ENCODE measurements around the gene ADCY7. TPM values are rescaled to one million over a fixed set of nuclear protein-coding genes. Genes with fewer than 3 reads are reported as not detected.
"Not testable (repeated sequence)": the region's sequence is repeated elsewhere in the genome, so short reads cannot be mapped to it uniquely, and the experiment has no call there.

The ADCY7 gene
- 46.0 TPM for total RNA-seq

DNA sequence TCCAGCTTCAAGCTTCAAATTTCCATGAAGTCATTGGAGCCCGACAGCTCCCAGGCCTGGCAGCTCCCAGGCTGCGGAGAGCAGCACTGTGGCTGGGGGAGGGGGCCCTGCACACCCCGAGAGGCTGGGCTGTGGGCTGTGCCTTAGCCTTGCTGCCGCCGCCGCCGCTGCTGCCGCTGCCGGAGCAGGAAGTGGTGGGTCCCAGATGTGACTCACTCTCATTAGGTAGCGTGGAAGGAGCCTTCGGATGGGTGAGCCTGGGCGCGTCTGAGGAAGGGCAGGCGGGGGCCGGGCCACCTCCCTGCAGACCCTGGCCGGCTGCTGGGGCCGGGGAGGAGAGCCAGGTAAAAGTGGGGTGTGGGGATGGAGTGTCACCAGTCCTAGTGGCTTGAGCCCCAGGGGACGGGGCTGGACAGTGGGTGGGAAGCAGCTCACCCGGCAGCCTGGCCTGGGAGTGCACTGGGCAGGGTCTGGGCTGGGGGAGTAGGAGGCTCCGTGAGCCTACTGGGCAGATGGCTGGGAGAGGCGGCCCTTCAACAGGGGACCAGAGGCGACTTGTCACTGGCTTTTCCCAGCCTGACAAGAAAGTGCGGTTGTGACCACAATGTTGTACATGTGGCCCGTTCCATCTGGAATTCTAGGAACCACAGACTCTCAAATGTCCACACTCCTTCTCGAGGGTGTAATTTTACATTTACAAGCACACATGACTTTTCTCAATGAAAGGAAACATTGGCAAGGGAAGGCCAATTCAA is at the start of gene ADCY7:
Gene ADCY7, plus strand, starts transcription at position 215 of the 755 bp plus-strand sequence. CDS start 21,629 bp downstream, outside the sequence.
- peak; percentile 62 for DNase-seq (ENCODE audit: low spot score)

DNA sequence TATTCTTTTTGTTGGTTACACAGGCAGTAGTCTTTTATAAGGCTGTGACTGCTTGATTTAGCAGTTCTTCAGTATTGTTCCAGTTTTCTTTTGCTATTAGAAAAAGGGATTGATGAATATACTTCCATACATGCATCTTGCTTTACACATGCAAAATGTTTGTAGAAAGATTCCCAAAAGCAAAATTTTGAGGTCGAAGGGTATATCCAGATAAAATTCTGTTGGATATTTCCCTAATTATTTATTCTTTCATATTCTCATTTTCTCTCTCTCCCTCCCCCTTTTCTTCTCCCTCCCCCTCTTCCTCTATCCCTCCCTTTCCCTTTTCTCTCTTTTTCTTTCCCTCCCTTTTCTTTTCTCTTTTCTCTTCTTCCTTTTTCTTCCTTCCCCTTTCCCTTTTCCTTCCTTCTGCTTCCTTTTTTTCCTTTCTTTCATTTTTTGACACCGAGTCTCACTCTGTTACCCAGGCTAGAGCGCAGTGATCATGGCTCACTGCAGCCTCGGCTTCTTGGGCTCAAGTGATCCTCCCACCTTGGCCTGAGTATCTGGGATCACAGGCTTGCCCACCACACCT is 46.9 kb upstream of the ADCY7 start:
- DNase-seq (ENCODE audit: low spot score), result no peak

DNA sequence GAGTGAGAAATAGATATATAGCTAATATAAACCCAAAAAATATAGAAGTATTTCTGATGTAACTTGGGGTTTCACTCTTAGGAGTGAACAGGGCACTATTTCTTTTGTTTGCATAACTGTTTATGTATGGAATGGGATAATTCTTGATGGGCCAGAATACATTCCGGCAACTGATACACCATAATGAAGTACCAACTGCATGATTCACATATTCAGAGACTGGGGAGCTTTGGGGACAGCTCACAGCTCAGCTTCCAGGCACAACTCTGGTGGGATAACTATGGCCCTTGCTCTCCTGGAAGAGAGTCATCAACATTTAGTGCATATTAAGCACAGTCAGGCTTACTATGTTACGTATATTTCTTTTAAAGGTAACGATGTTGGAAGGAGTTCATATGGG is 42.1 kb upstream of the ADCY7 start:
- DNase-seq (ENCODE audit: low spot score), result no peak

DNA sequence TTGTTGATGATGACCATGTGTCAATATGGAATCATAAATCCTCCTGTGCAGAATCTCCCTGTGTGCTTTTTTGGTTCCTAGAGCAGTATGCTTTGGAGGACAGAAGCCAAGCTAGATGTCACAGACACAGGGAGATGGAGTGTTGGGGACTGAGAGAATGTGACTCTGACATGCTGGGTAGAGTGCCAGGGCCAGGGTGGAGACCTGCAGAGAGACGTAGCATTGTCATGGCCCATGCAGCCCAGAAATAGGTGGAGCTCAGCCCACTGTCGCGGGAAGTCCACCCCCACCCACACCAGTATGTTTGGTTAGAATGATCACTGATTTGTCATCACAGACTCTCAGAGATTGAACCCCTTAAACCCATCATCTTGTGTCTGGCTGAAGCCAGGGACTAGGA is 39.2 kb upstream of the ADCY7 start:
- DNase-seq (ENCODE audit: low spot score), result no peak

DNA sequence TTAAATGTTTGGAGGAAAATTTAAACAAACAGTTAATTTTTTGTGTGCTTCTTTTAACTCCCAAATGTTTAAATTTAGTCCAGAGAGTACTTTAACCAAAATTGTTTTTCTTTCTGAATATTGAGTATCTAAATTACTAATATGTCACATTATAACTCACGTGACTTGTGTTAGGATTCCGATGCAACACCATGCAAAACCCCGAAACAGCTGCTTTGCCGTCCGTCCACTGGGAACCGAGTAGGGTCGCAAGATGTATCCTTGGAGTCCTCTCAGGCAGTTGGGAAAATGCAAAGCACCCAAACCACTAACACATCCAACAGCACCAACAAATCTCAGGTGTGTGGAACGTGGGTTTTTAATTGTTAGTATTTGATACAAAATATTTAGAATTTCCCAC is 38.7 kb upstream of the ADCY7 start:
- DNase-seq (ENCODE audit: low spot score), result no peak

DNA sequence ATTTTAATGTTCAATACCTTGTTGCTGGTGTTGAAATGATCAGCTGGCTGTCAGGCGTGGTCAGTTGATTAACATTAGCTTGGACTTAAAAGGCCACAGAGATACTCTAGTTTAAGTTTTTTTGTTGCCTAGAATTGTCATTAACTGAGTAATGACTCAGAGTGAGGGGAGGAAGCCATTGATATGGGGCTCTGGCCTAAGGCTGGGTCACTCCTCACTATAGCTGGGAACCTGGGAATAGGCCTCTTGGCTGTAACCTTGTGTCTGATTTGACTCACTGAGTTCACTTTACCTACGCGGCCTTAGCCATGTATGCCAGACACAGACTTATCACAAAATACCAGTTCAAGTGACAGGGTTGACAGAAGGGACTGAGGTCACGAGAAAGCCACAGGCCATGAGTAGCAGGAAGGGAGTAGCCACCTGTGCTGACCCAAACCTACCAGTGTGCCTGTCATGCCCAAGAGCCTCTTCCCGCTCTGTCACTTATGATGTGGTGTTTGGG is 37.9 kb upstream of the ADCY7 start:
- no peak for DNase-seq (ENCODE audit: low spot score)

DNA sequence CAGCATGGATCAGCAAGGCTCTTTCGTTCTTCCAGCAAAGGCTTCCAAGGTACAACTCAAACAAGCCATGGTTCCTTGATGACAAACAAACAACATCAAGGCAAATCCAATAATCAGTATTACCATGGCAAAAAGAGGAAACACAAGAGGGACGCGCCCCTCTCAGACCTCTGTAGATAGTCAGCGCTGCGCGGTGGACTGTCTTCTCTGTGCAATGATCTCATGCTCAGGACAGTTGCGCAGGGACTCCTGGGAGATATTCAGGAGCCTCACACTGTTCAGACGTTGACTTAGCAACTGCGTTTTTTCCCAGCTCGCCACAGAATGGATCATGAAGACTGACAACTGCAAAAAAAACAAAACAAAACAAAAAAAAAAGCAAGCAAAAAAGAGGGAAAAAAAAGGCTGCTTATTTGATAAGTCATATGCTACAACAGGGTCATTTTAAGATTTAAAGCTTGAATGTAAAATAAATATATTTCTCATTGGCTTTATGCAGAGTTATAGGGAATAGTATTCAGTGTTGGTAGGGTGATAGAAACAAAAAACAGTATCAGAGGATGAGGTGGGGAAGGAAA is 37.1 kb upstream of the ADCY7 start:
- no peak for DNase-seq (ENCODE audit: low spot score)

DNA sequence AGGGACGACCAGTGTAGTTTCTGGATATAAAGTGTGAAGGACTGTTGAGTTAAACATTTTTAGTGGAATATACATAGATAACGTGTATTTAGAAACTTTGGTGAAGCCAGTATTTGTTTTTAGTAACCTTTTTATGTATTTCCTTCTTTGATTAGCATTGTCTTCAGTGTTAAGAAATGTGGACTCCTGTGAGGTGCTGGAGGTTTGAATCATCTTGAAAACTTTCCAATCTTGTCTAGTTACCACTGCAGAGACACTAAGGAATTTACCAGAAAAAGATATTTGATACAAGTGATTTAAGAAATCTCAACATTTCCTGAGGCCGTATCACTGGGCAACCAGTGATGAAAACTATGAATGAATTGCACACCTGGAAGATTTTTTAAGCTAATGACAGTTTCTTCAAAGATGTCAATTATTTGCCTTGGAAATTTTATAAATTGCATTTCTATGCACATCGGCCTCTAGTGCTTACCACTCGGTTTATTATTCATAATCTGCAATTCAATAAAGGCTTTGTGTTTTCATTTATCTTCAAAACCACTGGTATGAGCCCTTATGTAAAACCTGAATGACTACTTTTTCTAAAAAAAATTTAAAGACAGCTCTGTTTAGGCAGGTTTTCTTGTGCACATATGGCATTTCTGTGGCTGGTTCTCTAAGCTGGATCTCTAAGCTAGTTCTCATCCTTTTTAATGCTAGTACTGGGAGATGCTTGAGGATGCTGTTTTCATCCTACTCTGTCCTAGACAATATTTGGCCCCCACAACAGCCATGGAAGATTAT is 31.4 kb upstream of the ADCY7 start:
- no peak for DNase-seq (ENCODE audit: low spot score)

DNA sequence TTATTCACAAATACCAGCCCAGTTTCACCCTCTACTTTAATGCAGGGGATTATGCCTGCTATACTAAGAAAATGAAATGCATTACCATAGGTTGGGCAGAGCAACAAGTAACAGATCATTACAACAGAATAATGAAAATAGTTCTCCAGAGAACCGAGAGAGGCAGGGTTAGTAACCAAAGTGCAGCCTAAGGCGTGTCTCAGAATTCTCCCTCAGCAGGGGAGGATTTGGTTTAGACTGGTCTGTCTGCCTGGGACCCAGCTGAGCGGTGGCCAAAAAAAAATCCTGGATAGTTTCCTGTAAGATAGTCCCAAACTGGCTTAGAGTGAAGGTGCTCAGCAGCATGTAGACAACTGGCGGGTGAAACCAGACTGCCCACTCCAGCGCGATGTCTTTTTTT is 30.8 kb upstream of the ADCY7 start:
- no peak for DNase-seq (ENCODE audit: low spot score)

DNA sequence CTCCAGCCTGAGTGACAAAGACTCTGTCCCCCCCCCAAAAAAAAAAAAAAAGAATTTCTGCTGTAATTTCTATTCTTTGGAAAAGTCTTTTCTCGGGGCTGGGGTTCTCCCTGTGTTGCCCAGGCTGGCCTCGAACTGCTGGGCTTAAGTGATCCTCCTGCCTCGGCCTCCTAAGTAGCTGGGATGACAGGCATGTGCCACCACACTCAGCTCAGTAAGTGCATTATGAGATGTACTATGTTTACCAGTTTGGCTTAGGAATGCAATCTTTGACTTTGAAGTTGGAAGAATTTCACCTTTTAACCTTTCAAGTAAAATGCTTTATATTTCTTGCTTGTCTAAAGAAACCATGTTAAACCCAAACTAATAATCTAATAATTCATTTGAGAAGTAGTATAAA is 28.0 kb upstream of the ADCY7 start:
- no peak for DNase-seq (ENCODE audit: low spot score)

DNA sequence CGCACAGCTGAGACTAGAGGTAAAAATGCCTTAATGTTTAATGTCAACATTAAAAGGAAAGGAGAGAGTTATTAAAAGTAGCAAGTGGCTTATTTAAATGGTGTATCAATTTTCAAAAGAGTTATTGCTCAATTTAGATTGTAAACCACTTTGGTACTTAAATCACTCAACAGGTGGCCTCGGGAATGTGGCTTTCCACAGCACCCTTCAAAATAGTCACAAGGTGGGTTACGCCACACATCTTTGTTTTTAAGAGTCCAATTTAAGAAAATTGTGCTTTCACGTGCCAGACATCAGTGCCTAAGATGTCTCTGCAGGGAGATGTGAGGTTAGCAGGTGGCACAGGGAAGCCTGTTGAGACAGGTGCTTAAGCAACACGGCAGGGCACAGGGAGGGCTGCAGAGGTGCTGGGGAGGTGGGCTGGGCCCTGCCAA is 27.5 kb upstream of the ADCY7 start:
- DNase-seq (ENCODE audit: low spot score), result no peak

DNA sequence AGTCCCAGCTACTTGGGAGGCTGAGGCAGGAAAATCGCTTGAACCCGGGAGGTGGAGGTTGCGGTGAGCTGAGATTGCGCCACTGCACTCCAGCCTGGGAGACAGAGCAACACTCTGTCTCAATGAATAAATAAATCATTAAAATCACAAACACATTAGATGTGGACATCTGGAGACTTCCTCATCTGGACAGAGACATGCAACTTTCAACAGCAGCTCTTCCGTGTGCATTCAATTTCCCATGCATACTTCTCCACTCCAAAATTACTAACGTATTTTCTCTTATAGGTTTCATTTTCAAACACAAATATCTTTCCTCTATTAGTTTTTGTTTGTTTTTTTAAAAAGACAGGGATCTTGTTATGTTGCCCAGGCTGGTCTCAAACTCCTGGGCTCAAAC is 23.3 kb upstream of the ADCY7 start:
- DNase-seq (ENCODE audit: low spot score), result not testable (repeated sequence)

DNA sequence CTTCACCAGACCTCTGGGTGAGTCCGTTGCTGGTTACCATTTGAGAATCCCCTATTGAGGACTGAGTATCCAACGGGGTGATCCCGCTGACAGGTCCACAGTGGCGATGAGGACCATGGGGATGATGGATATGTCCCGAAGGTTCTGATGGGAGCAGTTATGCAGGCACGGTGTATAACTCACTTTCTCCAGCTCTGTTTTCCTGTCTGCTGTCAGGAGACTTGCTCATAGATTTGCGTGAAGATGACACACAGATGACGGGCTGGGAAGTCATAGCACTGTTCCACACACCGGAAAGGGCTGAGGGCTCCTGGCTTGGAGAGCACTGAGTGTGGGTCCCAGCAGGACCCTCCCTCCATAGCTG is 22.2 kb upstream of the ADCY7 start:
- DNase-seq (ENCODE audit: low spot score), result no peak

DNA sequence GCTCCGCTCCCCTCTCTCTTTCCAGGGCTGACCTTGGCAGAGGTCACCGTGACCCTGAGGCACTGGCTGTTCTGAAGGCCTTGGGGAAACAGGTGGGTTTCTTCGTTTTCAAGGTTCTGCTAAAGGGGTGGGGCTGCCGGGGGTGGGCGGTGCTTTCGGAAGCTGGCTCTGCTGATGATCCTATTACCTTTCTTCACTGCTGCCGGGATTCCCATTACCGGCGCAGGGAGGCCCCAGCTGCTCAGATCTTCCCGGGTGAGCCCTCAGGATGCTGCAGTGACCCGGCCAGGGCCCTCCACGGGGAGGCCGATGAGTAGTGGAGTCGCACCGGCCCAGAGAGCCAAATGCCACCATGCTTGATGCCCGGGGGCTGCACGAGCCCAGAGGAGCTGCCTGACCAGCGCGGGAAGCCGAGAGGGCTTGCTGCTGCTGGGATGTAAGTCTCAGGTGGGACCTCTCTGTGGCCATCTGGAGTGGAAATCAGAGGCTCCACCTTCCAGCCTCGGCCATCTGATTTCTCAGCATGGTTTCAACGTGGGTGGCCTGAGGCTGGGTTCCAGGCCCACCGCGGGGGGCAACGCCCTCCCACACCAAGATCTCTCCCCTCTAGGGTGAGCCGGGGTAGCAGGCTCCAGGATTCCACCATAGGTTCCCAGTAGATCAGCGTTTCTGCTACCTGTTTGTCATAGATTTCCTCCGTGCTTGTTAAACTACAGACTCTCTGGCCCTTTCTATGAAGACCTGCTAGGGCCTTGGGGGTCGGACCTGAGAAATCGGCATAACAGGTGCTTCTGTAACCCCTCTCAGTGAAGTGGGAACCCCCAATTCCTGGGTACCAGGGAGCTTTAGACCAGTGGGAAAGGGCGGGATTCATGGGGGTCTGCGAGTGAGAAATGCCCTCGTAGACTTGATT is 21.6 kb upstream of the ADCY7 start:
- no peak for DNase-seq (ENCODE audit: low spot score)

DNA sequence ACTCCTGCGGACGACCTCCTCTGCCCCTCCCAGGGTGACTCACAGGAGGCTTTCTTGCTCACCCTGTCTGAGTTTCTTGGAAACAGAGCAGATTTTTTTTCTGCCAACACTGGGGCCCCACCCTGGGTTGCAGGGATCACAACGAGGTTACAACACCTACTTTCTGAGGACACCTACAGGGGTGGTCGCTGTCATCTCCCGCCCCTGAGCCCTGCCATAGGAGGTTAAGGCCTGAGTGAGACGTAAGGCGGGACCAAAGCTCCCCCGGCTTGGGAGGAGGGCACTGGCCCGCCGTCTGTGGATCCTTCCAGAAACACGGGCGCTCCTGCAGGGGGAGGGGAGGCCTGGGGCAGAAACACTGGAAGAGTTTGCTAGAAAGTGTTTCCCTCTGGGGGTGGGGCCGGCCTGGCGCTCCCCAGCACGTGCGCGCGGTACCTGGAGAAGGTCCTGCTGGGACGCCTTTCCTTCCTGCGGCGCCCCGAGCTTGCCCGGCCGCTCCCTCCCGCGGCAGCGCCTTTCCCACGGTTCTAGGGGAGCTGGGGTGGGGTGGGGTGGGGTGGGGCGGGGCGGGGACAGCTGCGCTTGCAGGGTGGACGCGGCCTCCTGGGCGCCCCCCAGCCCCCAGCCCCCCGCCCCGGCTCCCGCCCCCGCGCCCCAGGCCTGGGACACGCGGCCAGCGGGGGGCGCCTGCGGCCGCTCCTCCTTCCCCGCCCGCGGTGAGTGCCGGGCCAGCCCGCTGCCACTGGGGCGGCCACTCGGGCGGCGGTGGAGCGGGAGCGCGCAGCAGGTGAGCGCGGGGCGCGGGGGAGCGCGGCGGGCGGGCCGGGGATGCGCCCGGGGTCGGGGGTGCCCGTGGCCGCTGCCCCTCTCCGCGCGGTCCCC is 20.7 kb upstream of the ADCY7 start:
- DNase-seq (ENCODE audit: low spot score), result no peak

DNA sequence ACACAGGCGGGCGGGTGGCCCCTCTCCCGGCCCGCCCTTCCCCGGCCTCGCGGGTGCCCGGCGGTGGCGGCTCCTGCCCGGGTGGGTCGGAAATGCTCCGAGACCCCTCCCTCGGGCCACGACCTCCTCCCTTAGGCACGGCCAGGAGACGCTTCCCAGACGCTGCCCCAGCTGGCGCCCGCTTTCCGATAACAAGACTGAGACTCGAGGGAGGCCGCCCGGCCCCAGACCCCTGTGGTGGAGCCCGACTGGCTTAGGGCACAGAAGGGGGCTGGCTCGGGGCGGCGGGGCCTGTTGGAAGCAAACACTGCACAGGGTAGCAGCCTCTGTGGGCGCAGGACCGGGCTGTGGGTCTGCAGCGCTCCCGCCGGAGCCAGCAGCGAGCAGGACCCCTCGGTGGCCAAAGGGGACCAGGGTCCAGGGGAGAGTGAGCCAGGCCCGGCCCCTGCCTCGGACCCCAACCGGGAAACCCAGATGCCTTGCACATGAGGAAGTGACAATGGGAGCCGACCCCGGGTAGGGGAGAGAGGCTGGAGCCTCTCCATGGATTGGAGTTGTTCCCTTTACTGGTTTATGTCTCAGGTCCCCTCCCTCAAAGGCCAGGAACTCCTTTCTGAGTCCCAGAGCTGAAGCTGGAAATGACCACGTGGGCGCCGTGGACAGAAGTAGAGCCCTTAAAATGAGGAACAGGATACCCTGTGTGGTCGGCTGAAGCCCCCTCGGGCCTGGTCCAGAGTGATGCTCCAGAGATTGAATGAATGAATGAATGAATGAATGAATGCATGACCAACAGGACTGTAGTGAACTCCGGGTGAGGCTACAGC is 19.8 kb upstream of the ADCY7 start:
- DNase-seq (ENCODE audit: low spot score), result no peak

DNA sequence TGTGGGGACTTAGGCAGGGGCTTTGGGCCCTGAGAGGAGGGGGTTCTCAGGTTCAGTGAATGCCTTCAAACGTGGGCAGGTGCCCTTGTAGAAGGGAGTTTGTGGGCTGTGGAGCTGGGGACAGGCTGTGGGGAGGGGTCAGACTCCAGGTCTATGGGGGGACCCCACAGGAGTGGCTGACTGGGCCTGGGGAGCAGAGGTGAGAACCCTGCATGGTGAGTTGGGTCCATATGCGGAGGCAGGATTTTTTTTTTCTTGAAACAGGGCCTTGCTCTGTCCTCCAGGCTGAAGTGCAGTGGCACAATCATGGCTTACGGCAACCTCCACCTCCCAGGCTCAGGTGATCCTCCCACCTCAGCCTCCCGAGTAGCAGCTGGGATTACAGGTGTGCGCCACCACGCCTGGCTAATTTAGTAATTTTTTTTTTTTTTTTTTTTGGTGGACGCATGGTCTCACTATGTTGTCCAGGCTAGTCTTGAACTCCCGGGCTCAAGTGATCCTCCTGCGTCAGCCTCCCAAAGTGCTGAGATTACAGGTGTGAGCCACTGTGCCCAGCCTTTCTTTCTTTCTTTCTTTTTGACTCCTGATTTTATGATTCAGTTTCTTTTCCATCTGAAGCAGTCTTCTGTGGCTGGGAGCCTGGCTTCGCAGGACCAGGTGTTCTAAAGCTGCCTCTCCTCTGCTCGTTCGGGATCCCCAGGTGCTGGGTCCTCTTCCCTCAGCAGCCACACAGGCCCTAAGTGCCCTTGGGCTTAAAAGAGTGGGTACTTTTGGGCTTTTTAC is 19.0 kb upstream of the ADCY7 start:
- DNase-seq (ENCODE audit: low spot score), result no peak

DNA sequence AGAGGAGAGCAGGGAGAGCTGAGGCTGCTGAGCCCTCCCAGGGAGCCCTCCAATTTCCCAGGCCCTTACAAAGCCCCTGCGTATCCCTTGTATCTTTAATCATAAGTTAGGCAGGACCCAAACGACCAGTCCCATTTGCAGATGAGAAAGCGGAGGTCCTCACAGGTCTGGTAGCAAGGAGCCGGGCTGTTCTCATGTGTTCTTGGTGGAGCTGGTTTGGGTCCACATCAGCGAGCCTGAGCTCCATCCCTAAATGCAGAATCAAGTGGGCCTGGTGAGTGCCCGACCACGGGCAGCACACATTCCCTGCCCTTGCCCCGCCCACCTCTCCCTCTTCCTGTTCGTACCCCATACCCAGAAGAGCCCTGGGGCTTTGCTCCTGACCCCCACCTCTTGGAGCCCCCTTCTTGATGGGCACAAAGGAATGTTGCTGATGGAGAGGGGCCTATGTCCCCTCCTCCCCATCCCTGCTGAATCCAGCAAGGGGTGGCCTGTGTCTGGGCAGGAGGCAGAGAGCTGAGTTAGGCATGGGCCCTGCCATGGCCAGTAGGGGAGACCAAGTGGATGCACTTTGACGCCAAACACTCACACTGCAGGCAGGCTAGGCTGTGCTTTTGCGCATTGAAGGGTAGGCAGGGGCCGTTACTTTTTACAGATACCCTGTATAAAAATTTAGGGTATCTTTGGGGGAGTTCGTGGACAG is 18.3 kb upstream of the ADCY7 start:
- no peak for DNase-seq (ENCODE audit: low spot score)

All from mucosa of gallbladder (tissue), 1 donor.